Transverse colon (tissue), 4 donors: ENCODE measurements around the gene MTNR1B. TPM values are rescaled to one million over a fixed set of nuclear protein-coding genes. Genes with fewer than 3 reads are reported as not detected.

Experiments
- DNase-seq: peaks from one replicate; pipeline ENCODE4 v3.0.0-alpha.2; 2019
- H3K27ac ChIP-seq, 4 donors: fragments of 200-600 bp; sonication (generic); 2 replicates each; pipeline ENCODE4 v1.5.1; 2016 to 2018; ENCODE audit warnings: inconsistent platforms in 4 of 4
- H3K27me3 ChIP-seq: fragments of 200-600 bp; sonication (generic); 2 replicates; pipeline ENCODE4 v1.5.1; 2017; ENCODE audit warnings: inconsistent platforms
- H3K36me3 ChIP-seq, 4 donors: fragments of 200-600 bp; sonication (generic); 2 replicates each; pipeline ENCODE4 v1.5.1; 2017 to 2019; ENCODE audit warnings: inconsistent platforms in 4 of 4
- H3K4me1 ChIP-seq, 4 donors: fragments of 200-600 bp; sonication (generic); 2 replicates each; pipeline ENCODE4 v1.5.1; 2017 to 2020; ENCODE audit warnings: inconsistent platforms in 4 of 4
- H3K4me3 ChIP-seq, 4 donors: fragments of 200-600 bp; sonication (generic); 1 replicate in 1 of 4; 2 replicates in 3 of 4; pipeline versions ENCODE4 v1.5.1 to v1.6.1; 2017 to 2019; ENCODE audit warnings: inconsistent platforms in 4 of 4
- H3K9me3 ChIP-seq, 2 donors: fragments of 200-600 bp; sonication (generic); 2 replicates each; pipeline ENCODE4 v1.5.1; 2017 to 2019; ENCODE audit warnings: inconsistent platforms in 2 of 2
- EP300 ChIP-seq: sonication (generic); formaldehyde crosslinking; IDR thresholded peaks from one replicate; pipeline ENCODE4 v1.6.1; 2017; ENCODE audit warnings: antibody characterized with exemption, low read depth
- POLR2A ChIP-seq: fragments of 450-650 bp; IDR thresholded peaks from one replicate; pipeline ENCODE4 v1.6.1; 2016; ENCODE audit warnings: antibody characterized with exemption, mild to moderate bottlenecking, moderate library complexity
- POLR2AphosphoS5 ChIP-seq, 3 donors: sonication (generic); formaldehyde crosslinking; IDR thresholded peaks; one replicate each; pipeline ENCODE4 v1.6.1; 2016; ENCODE audit warnings: antibody characterized with exemption in 3 of 3
- WGBS, 2 donors: methylation state at CpG; one replicate each; pipeline ENCODE4 v1.1.5; 2018; ENCODE audit warnings: low coverage in 1 of 2; 5-methylcytosine and 5-hydroxymethylcytosine counted together
- in situ Hi-C, 4 donors: fragments of 200-750 bp; cut with MboI; loops; one replicate each; pipeline versions ENCODE4 v1.15.0 to v1.15.1; 2017; ENCODE audit warnings: low sequenced_read_pairs in 3 of 4, low pct_ligation_motif_present in 1 of 4, low pct_unique_long_range_greater_than_20kb in 1 of 4
- intact Hi-C: fragments of 100-400 bp; cut with DNase I; formaldehyde crosslinking; loops from one replicate; pipeline ENCODE4 v1.15.1; 2023; ENCODE audit warnings: low total_unique reads
- total RNA-seq, 4 donors: library from RNA; depleted of rRNA; stranded (reverse); fragments of >200 nt; gene quantifications; one replicate each; pipeline ENCODE4 v1.1.0, GENCODE V29; 2016
- TF ChIP-seq, protein P1 (sequence below), 5 experiments: fragments of 200-600 bp in 3 of 5; fragments of 450-650 bp in 2 of 5; sonication (generic) in 3 of 5; IDR thresholded peaks; 1 replicate in 2 of 5; 2 replicates in 3 of 5; pipeline ENCODE4 v1.5.1; 2016 to 2017; ENCODE audit warnings: antibody characterized with exemption in 5 of 5, inconsistent platforms in 3 of 5, mild to moderate bottlenecking in 2 of 5, moderate library complexity in 1 of 5

Gene MTNR1B
- total RNA-seq, 4 donors from 2014 or later = not detected

DNA sequence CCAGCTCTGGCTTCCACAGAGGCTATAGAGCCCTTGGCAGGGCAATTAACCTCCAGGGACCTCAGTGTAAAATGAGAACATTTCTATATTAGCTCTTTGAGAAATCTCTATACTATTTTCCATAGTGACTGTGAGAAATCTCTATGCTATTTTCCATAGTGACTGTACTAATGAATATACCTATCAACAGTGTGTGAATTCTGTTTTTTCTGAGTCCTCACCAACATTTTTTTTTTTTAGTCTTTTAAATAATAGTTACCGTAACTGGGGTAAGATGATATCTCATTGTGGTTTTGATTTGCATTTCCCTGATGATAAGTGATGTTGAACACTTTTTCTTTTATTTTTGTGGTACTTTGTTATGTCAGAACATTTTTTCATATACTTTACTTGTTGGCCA, 7.0 kb upstream of the MTNR1B start:
- in situ Hi-C loops (no loop called here), intact Hi-C loops (no loop called here)
- Histone ChIP-seq H3K9me3 (no peaks in the 10 kb centered on the region), H3K36me3 (no peaks in the 10 kb centered on the region), H3K27ac (no peak overlapping the region), H3K27me3 (no peaks in the 10 kb centered on the region), H3K4me3 (no peak overlapping the region), H3K4me1 (no peaks in the 10 kb centered on the region)
- no peak for DNase-seq
- TF ChIP-seq POLR2AphosphoS5 (IDR thresholded peaks at IDR 0.05) (no peak), EP300 (no peak), POLR2A (no peak)
- TF ChIP-seq, protein P1, sequence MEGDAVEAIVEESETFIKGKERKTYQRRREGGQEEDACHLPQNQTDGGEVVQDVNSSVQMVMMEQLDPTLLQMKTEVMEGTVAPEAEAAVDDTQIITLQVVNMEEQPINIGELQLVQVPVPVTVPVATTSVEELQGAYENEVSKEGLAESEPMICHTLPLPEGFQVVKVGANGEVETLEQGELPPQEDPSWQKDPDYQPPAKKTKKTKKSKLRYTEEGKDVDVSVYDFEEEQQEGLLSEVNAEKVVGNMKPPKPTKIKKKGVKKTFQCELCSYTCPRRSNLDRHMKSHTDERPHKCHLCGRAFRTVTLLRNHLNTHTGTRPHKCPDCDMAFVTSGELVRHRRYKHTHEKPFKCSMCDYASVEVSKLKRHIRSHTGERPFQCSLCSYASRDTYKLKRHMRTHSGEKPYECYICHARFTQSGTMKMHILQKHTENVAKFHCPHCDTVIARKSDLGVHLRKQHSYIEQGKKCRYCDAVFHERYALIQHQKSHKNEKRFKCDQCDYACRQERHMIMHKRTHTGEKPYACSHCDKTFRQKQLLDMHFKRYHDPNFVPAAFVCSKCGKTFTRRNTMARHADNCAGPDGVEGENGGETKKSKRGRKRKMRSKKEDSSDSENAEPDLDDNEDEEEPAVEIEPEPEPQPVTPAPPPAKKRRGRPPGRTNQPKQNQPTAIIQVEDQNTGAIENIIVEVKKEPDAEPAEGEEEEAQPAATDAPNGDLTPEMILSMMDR (IDR thresholded peaks at IDR 0.05) = no peak
- WGBS, 2 donors = 71 to 86% methylated on average over 1 of the region's 1 CpG

DNA sequence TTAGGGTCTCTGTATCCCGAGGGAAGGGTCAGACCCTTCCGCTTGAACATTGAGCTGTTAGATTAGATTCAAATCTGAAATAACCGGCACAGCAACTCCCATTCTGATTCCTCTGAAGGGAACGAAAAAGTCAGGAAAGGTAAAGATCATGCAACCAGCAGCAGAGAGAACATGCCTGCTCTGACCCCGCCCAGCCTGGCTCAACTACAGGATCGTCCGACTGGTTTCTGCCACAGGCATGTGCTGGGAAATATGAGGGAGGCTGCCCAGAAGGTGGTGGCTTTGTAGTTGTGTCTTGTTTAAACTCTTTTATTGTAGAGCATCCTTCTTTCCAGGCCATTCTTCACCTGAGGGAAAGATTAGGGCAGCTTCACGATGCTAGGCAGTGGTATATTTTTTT, 5.0 kb upstream of the MTNR1B start:
- no peak for TF ChIP-seq EP300
- TF ChIP-seq POLR2A = no peak
- no peak for TF ChIP-seq POLR2AphosphoS5 (IDR thresholded peaks at IDR 0.05)
- TF ChIP-seq, protein P1 (IDR thresholded peaks at IDR 0.05) = no peak
- intact Hi-C loops = no loop called here
- no peak overlapping the region for H3K4me3 ChIP-seq
- H3K27ac ChIP-seq = no peak overlapping the region
- in situ Hi-C loops = no loop called here
- 56 to 59% methylated on average over 5 to 8 of the region's 8 CpGs for WGBS, 2 donors
- DNase-seq = peak; percentile 13
- no peaks in the 10 kb centered on the region for H3K36me3 ChIP-seq
- no peaks in the 10 kb centered on the region for H3K4me1 ChIP-seq
- no peaks in the 10 kb centered on the region for H3K9me3 ChIP-seq
- H3K27me3 ChIP-seq = peaks cover 7% of the 10 kb centered on the region

DNA sequence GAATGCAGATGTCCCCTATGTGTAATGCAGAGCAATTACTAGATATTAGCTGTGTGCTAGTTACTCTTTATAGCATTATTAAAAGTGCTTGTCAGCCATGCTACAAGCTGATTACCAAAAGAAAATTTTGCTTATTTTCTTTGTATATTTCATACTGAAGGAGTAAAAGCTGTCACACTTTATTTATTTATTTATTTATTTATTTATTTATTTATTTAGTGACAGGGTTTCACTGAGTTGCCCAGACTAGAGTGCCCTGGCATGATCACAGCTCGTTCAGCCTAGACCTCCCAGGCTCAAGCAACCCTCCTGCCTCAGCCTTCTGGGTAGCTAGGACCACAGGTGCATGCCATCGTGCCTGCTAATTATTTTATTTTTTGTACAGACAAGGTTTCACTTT, 4.3 kb upstream of the MTNR1B start:
- WGBS, 2 donors = 72 to 80% methylated on average over 1 to 2 of the region's 2 CpGs
- Histone ChIP-seq H3K4me3 (no peak overlapping the region), H3K4me1 (no peaks in the 10 kb centered on the region), H3K36me3 (no peaks in the 10 kb centered on the region), H3K27ac (no peak overlapping the region), H3K27me3 (peaks cover 14% of the 10 kb centered on the region), H3K9me3 (no peaks in the 10 kb centered on the region)
- DNase-seq = no peak
- no peak for TF ChIP-seq EP300
- no peak for TF ChIP-seq POLR2A
- TF ChIP-seq, protein P1 (IDR thresholded peaks at IDR 0.05) = no peak
- no peak for TF ChIP-seq POLR2AphosphoS5 (IDR thresholded peaks at IDR 0.05)
- in situ Hi-C loops (no loop called here), intact Hi-C loops (no loop called here)

DNA sequence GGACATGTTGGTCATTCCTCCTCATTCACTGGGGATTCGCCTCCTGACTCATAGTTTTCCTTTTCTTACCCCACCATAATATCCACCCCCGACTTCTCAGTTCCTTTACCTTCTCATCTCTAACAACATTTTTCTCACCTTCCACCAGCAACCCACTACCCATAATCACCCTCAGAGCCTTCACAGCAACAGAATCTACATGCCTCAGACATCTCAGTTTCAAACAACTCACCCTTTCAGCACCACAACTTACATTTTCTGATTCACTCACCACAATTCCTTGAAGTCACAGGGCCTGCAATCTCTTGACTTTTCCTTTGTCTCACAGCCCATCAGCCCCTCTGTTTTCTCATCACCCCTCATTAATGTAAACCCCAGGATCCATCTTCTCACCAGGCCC, 2.3 kb upstream of the MTNR1B start:
- intact Hi-C loops (no loop called here), in situ Hi-C loops (no loop called here)
- Histone ChIP-seq H3K9me3 (no peaks in the 10 kb centered on the region), H3K36me3 (no peaks in the 10 kb centered on the region), H3K4me3 (no peak overlapping the region), H3K27ac (no peak overlapping the region), H3K4me1 (no peaks in the 10 kb centered on the region), H3K27me3 (peaks cover 26% of the 10 kb centered on the region)
- WGBS, 2 donors = 73 to 96% methylated on average over 2 of the region's 2 CpGs
- TF ChIP-seq POLR2A (no peak), POLR2AphosphoS5 (IDR thresholded peaks at IDR 0.05) (no peak), EP300 (no peak)
- TF ChIP-seq, protein P1 (IDR thresholded peaks at IDR 0.05) = no peak
- DNase-seq = no peak
